Trophoblast cell (in vitro differentiated cells and primary cell): Measurements from ENCODE around the gene BPIFB2.

Experiments used
- DNase-seq, 2 donors: peaks; one replicate each; pipeline ENCODE4 v3.0.0-alpha.2; 2016
- H2AFZ ChIP-seq: 2 replicates; pipeline ENCODE4 v1.6.1; 2013; ENCODE audit warnings: low read length, moderate library complexity, mild to moderate bottlenecking; ENCODE audit not compliant: insufficient read depth, poor library complexity
- H2AK5ac ChIP-seq: 2 replicates; pipeline ENCODE4 v1.6.1; 2013; ENCODE audit warnings: mild to moderate bottlenecking, low read length
- H2BK120ac ChIP-seq: 2 replicates; pipeline ENCODE4 v1.6.1; 2013; ENCODE audit warnings: low read length, mild to moderate bottlenecking, moderate library complexity; ENCODE audit not compliant: insufficient read depth, poor library complexity
- H2BK12ac ChIP-seq: 2 replicates; pipeline ENCODE4 v1.6.1; 2013; ENCODE audit warnings: mild to moderate bottlenecking, low read length, moderate library complexity
- H2BK5ac ChIP-seq: 2 replicates; pipeline ENCODE4 v1.6.1; 2013; ENCODE audit warnings: low read length, low read depth, moderate library complexity, mild to moderate bottlenecking; ENCODE audit not compliant: poor library complexity
- H3K14ac ChIP-seq: 2 replicates; pipeline ENCODE4 v1.6.1; 2013; ENCODE audit warnings: mild to moderate bottlenecking, low read length
- H3K18ac ChIP-seq: 2 replicates; pipeline ENCODE4 v1.6.1; 2013; ENCODE audit warnings: mild to moderate bottlenecking, low read length
- H3K23ac ChIP-seq: 2 replicates; pipeline ENCODE4 v1.6.1; 2013; ENCODE audit warnings: low read length
- H3K27ac ChIP-seq: 2 replicates; pipeline ENCODE4 v1.5.1; 2013; ENCODE audit warnings: low read depth, mild to moderate bottlenecking, inconsistent platforms, low read length, moderate library complexity
- H3K27me3 ChIP-seq: 2 replicates; pipeline ENCODE4 v1.6.1; 2013; ENCODE audit warnings: inconsistent platforms, mild to moderate bottlenecking, low read length, moderate library complexity; ENCODE audit not compliant: insufficient read depth
- H3K36me3 ChIP-seq, 2 experiments: 1 replicate in 1 of 2; 2 replicates in 1 of 2; pipeline ENCODE4 v1.6.1; 2013; ENCODE audit warnings: low read length in 2 of 2, mild to moderate bottlenecking in 2 of 2, moderate library complexity in 1 of 2; ENCODE audit not compliant: insufficient read depth in 2 of 2, control insufficient read depth in 1 of 2
- H3K4ac ChIP-seq: 2 replicates; pipeline ENCODE4 v1.6.1; 2013; ENCODE audit warnings: low read depth, mild to moderate bottlenecking, low read length, moderate library complexity
- H3K4me1 ChIP-seq, 2 experiments: 1 replicate in 1 of 2; 2 replicates in 1 of 2; pipeline ENCODE4 v1.6.1; 2013; ENCODE audit warnings: low read length in 2 of 2, mild to moderate bottlenecking in 2 of 2, moderate library complexity in 1 of 2; ENCODE audit not compliant: insufficient read depth in 2 of 2, control insufficient read depth in 1 of 2
- H3K4me2 ChIP-seq: 2 replicates; pipeline ENCODE4 v1.6.1; 2013; ENCODE audit warnings: inconsistent platforms, mild to moderate bottlenecking, low read length, moderate library complexity
- H3K4me3 ChIP-seq: 2 replicates; pipeline ENCODE4 v1.5.1; 2013; ENCODE audit warnings: mild to moderate bottlenecking, low read depth, low read length, inconsistent platforms
- H3K79me1 ChIP-seq: one replicate; pipeline ENCODE4 v1.6.1; 2013; ENCODE audit warnings: low read length
- H3K79me2 ChIP-seq: 2 replicates; pipeline ENCODE4 v1.6.1; 2013; ENCODE audit warnings: low read length, mild to moderate bottlenecking; ENCODE audit not compliant: control insufficient read depth, insufficient read depth, poor library complexity
- H3K9ac ChIP-seq: 2 replicates; pipeline ENCODE4 v1.6.1; 2013; ENCODE audit warnings: mild to moderate bottlenecking, low read length
- H3K9me3 ChIP-seq: 2 replicates; pipeline ENCODE4 v1.6.1; 2013; ENCODE audit warnings: low read depth, mild to moderate bottlenecking, control low read depth, inconsistent platforms, low read length; ENCODE audit not compliant: insufficient read depth
- H4K12ac ChIP-seq: 2 replicates; pipeline ENCODE4 v1.6.1; 2013; ENCODE audit warnings: low read depth, mild to moderate bottlenecking, low read length, moderate library complexity
- H4K8ac ChIP-seq: 2 replicates; pipeline ENCODE4 v1.6.1; 2013; ENCODE audit warnings: low read depth, mild to moderate bottlenecking, low read length, moderate library complexity
- H4K91ac ChIP-seq: one replicate; pipeline ENCODE4 v1.6.1; 2013; ENCODE audit warnings: low read depth, mild to moderate bottlenecking, low read length, moderate library complexity
- WGBS: extraction: QIAGEN DNeasy Blood & Tissue Kit; methylation state at CpG from one replicate; pipeline ENCODE4 v1.1.7; 2013; ENCODE audit warnings: missing lambda C conversion rate; ENCODE audit not compliant: insufficient read length, insufficient coverage; ENCODE audit errors: extremely low coverage; 5-methylcytosine and 5-hydroxymethylcytosine counted together

BPIFB2 gene

DNA sequence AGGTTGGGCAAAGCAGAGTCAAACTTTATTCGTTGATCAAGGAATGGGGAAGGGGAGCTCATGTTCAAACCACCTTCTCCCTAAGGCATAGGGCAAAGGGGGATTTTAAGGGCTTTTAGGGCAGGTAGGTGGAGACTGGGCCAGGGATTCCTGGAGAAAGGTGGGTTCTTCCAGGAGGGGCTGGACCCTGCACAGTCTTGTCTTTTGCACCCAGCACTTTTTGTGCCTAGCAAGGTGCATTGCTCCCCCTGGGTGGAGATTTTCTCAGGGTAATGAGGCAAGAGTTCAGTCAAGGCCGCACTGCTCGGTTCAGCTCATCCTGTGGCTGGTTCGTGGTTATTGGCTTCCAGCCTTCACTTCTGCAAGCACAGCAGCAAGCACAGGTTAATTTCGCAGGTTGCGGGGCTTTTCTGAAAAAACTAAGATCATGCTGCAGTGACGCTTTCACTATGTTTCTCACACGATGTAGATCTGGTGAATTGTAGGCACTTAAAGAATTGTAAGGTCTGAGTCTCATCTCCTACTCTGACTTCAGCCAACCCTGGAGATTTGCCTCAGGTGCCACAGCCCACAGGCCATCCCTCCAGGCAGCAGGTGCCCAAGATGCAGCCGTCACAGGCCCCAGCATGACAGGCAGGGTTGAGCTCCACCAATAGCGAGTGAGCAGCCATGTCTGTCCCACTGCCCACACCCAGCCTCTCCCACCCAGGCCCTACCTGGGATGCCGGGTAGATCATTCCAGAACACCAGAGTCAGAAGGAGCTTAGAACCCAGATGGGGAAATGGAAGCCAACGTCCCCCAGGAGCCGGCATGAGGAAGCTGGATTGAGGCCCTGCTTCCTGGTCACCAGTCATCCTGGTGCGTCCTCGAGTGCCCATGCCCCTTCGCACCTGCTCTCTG lies 40.4 kb upstream of the BPIFB2 start:
- WGBS = no CpG with 5 or more reads among the region's 16 CpGs
- no peak overlapping the region for H3K18ac ChIP-seq
- no peak for DNase-seq
- H3K27ac ChIP-seq = no peak overlapping the region
- no peak overlapping the region for H3K23ac ChIP-seq
- H4K91ac ChIP-seq = no peak overlapping the region
- H2BK120ac ChIP-seq = no peak overlapping the region
- H3K79me1 ChIP-seq = no peaks in the 10 kb centered on the region
- no peak overlapping the region for H3K4ac ChIP-seq
- H3K9me3 ChIP-seq = no peaks in the 10 kb centered on the region
- H3K36me3 ChIP-seq = no peaks in the 10 kb centered on the region
- H3K79me2 ChIP-seq = no peaks in the 10 kb centered on the region
- no peak overlapping the region for H2BK12ac ChIP-seq
- no peak overlapping the region for H2AFZ ChIP-seq
- H2AK5ac ChIP-seq = no peak overlapping the region
- H3K9ac ChIP-seq = no peak overlapping the region
- H4K12ac ChIP-seq = no peak overlapping the region
- H3K4me1 ChIP-seq = no peaks in the 10 kb centered on the region
- no peak overlapping the region for H2BK5ac ChIP-seq
- no peak overlapping the region for H3K14ac ChIP-seq
- H4K8ac ChIP-seq = no peak overlapping the region
- H3K4me2 ChIP-seq = no peak overlapping the region
- H3K4me3 ChIP-seq = no peak overlapping the region
- no peaks in the 10 kb centered on the region for H3K27me3 ChIP-seq

DNA sequence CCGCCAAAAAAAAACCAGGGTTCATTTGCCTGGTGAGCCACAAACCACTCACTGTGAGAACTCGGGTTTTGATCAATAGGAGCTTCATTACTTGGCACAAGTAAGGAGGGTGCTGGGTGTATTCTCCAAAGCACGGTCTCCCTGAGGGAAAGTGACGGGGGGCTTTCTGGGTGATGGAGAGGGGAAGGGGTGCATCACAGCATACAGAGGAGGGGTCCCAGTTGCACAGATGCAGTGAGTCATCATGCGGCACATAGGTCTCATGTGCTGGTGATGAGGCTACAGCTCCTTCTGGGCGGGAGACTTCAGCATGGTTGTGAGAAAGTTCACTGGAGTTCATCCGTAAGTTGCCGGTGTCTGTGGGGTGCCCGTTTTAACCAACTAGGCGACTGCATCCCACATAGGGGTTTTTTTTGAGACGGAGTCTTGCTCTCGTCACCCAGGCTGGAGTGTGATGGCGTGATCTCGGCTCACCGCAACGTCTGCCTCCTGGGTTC lies 39.5 kb upstream of the BPIFB2 start:
- H2AK5ac ChIP-seq = no peak overlapping the region
- no CpG with 5 or more reads among the region's 16 CpGs for WGBS
- no peak overlapping the region for H3K4me3 ChIP-seq
- no peak overlapping the region for H2AFZ ChIP-seq
- H3K79me1 ChIP-seq = no peaks in the 10 kb centered on the region
- no peak overlapping the region for H3K18ac ChIP-seq
- no peak overlapping the region for H2BK12ac ChIP-seq
- no peak for DNase-seq
- H3K23ac ChIP-seq = no peak overlapping the region
- H4K12ac ChIP-seq = no peak overlapping the region
- no peak overlapping the region for H4K8ac ChIP-seq
- no peak overlapping the region for H3K4ac ChIP-seq
- no peaks in the 10 kb centered on the region for H3K27me3 ChIP-seq
- H3K9me3 ChIP-seq = no peaks in the 10 kb centered on the region
- H3K4me1 ChIP-seq = peaks cover 0 to 6% of the 10 kb centered on the region in 2 experiments
- no peak overlapping the region for H2BK120ac ChIP-seq
- no peak overlapping the region for H3K4me2 ChIP-seq
- no peak overlapping the region for H2BK5ac ChIP-seq
- no peaks in the 10 kb centered on the region for H3K36me3 ChIP-seq
- no peaks in the 10 kb centered on the region for H3K79me2 ChIP-seq
- no peak overlapping the region for H3K14ac ChIP-seq
- no peak overlapping the region for H3K27ac ChIP-seq
- H3K9ac ChIP-seq = no peak overlapping the region
- H4K91ac ChIP-seq = no peak overlapping the region

DNA sequence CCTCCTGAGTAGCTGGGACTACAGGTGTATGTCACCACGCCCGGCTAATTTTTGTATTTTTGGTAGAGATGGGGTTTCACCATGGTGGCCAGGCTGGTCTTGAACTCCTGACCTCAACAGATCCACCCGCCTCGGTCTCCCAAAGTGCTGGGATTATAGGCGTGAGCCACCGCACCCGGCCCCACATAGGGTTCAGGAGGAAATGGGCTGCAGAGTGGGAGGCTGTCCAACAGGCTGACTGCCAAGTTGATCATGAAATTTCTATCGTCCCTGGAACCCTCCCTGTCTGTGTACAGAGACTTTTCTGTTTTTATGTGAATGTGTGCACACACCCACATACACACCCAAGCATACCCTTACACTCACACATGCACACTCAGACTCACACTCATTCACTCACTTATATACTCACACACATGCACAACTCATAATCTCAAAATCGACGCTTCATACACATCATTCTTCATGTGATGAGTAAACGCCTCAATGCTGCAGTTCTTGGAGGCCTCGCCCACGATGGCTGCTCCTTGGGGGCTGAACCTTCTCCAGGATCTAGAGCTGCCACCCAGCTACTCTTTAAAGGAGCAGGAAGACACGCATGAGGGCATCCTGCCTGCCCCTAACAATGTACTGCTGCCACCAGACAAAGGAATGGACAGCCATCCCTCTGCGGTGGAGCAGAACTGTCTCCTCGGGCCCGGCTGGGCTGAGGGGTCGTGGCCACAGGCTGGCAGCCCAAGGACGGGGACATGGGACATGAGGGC lies 38.8 kb upstream of the BPIFB2 start:
- no peak overlapping the region for H3K9ac ChIP-seq
- H3K4ac ChIP-seq = no peak overlapping the region
- no peak overlapping the region for H2AK5ac ChIP-seq
- H4K12ac ChIP-seq = no peak overlapping the region
- no peak overlapping the region for H3K4me2 ChIP-seq
- no peak overlapping the region for H2BK5ac ChIP-seq
- DNase-seq = no peak
- H4K8ac ChIP-seq = no peak overlapping the region
- H2BK12ac ChIP-seq = no peak overlapping the region
- no peaks in the 10 kb centered on the region for H3K27me3 ChIP-seq
- H3K4me3 ChIP-seq = no peak overlapping the region
- H3K27ac ChIP-seq = no peak overlapping the region
- H2AFZ ChIP-seq = no peak overlapping the region
- 100% methylated on average over 2 of the region's 19 CpGs for WGBS
- H3K18ac ChIP-seq = no peak overlapping the region
- H2BK120ac ChIP-seq = no peak overlapping the region
- H3K79me1 ChIP-seq = no peaks in the 10 kb centered on the region
- no peak overlapping the region for H4K91ac ChIP-seq
- no peaks in the 10 kb centered on the region for H3K9me3 ChIP-seq
- no peaks in the 10 kb centered on the region for H3K79me2 ChIP-seq
- H3K14ac ChIP-seq = no peak overlapping the region
- no peaks in the 10 kb centered on the region for H3K36me3 ChIP-seq
- peaks cover 0 to 6% of the 10 kb centered on the region in 2 experiments for H3K4me1 ChIP-seq
- no peak overlapping the region for H3K23ac ChIP-seq

DNA sequence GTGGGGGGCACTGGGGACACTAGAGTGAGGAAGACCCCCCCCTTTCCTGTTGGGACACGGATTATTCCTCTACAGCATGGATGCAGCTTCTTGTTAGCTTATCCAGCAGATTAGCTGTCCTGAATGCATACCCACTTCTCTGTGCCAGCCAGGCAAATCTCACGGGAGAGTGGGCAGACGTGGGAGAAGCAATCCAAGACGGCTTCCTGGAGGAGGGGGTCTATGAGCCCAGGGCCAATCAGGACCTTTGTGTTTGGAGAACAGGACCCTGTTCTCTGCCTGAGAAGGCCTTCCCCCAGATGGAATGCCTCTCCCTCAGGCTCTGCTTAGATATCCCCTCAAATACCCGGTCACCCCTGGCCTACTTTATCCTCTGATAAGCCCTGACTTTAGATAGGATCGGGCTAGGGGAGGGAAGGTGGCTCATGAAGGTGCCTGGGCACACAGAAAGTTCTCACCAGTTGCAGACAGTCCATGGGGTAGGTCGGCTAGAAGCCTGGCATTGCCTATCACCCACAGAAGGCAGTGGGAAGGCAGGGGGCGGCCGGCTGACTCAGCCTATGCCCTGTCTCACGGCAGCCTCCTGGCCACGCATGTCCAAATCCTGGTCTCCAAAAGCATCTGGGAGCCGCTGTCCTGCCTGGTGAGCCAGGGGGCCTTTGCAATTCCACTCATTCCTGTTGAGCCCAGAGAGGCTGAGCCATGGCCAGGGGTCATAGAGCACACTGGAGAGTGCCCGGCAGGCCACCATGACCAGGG lies 38.0 kb upstream of the BPIFB2 start:
- Histone ChIP-seq H4K8ac (no peak overlapping the region), H3K79me1 (no peaks in the 10 kb centered on the region), H2AK5ac (no peak overlapping the region), H3K4me3 (no peak overlapping the region), H3K4me2 (no peak overlapping the region), H3K18ac (no peak overlapping the region), H3K27ac (no peak overlapping the region), H2BK5ac (no peak overlapping the region), H2AFZ (no peak overlapping the region), H3K9me3 (no peaks in the 10 kb centered on the region), H3K79me2 (no peaks in the 10 kb centered on the region), H3K23ac (no peak overlapping the region), H3K4me1 (peaks cover 0 to 6% of the 10 kb centered on the region in 2 experiments), H4K12ac (no peak overlapping the region), H2BK120ac (no peak overlapping the region), H3K14ac (no peak overlapping the region), H3K9ac (no peak overlapping the region), H3K4ac (no peak overlapping the region), H3K36me3 (no peaks in the 10 kb centered on the region), H3K27me3 (no peaks in the 10 kb centered on the region), H4K91ac (no peak overlapping the region), H2BK12ac (no peak overlapping the region)
- DNase-seq = no peak
- WGBS = no CpG with 5 or more reads among the region's 13 CpGs
